Lung (tissue), 12 donors: Measurements from ENCODE around the gene ARID1B. TPM values are rescaled to one million over a fixed set of nuclear protein-coding genes. Genes with fewer than 3 reads are reported as not detected.
A peak's percentile ranks its signal among the peaks of the same experiment; 100 is the strongest.

Experiments
- ATAC-seq: fragments of 200-7000 bp; cut with Tn5 transposase; one replicate; pipeline ENCODE4 v1.9.1; 2020; ENCODE audit warnings: moderate number of reproducible peaks; ENCODE audit not compliant: insufficient read depth, low FRiP score
- DNase-seq, 3 donors: peaks; one replicate each; pipeline ENCODE4 v3.0.0-alpha.2; 2013 to 2017
- H3K27ac ChIP-seq, 2 donors: one replicate each; pipeline ENCODE4 v1.5.1; 2013; ENCODE audit warnings: mild to moderate bottlenecking in 2 of 2, moderate library complexity in 2 of 2, control low read depth in 1 of 2, inconsistent platforms in 1 of 2, low read depth in 1 of 2, low read length in 1 of 2
- H3K27me3 ChIP-seq, 3 donors: one replicate each; pipeline ENCODE4 v1.5.1; 2013; ENCODE audit warnings: low read length in 2 of 3; ENCODE audit not compliant: control insufficient read depth in 3 of 3, insufficient read depth in 3 of 3
- H3K36me3 ChIP-seq, 4 donors: one replicate each; pipeline ENCODE4 v1.5.1; 2013; ENCODE audit warnings: low read length in 4 of 4, mild to moderate bottlenecking in 1 of 4, moderate library complexity in 1 of 4; ENCODE audit not compliant: control insufficient read depth in 4 of 4, insufficient read depth in 4 of 4
- H3K4me1 ChIP-seq, 5 donors: one replicate each; pipeline ENCODE4 v1.5.1; 2013; ENCODE audit warnings: low read length in 5 of 5, mild to moderate bottlenecking in 2 of 5, moderate library complexity in 1 of 5; ENCODE audit not compliant: control insufficient read depth in 5 of 5, insufficient read depth in 5 of 5
- H3K4me3 ChIP-seq: one replicate; pipeline ENCODE4 v1.5.1; 2013; ENCODE audit warnings: mild to moderate bottlenecking, control low read depth, moderate library complexity
- H3K9ac ChIP-seq, 2 donors: one replicate each; pipeline ENCODE4 v1.5.1; 2013; ENCODE audit warnings: low read length in 2 of 2, control low read depth in 1 of 2; ENCODE audit not compliant: insufficient read depth in 1 of 2
- H3K9me3 ChIP-seq, 4 donors: one replicate each; pipeline ENCODE4 v1.5.1; 2013; ENCODE audit warnings: low read length in 3 of 4, mild to moderate bottlenecking in 1 of 4, moderate library complexity in 1 of 4; ENCODE audit not compliant: control insufficient read depth in 4 of 4, insufficient read depth in 3 of 4
- CTCF ChIP-seq: IDR thresholded peaks from 2 replicates; pipeline ENCODE4 v1.5.1; 2012; ENCODE audit warnings: mild to moderate bottlenecking; ENCODE audit errors: control extremely low read depth, extremely low read depth
- WGBS, 2 donors: extraction: QIAGEN DNeasy Blood & Tissue Kit; methylation state at CpG; one replicate each; pipeline ENCODE4 v1.1.7; 2013; 5-methylcytosine and 5-hydroxymethylcytosine counted together
- polyA plus RNA-seq, 2 donors: library from polyadenylated mRNA; stranded (reverse); fragments of 200-250 nt; gene quantifications; one replicate each; pipeline ENCODE4 v1.2.1, GENCODE V29; 2013
- total RNA-seq, 2 donors: library from RNA; depleted of rRNA in 1 of 2; stranded (reverse); fragments of >200 nt in 1 of 2; gene quantifications; one replicate each; pipeline ENCODE4 v1.2.1, GENCODE V29; 2014 to 2021
- donor health status: control.
- donor health status: control.
- donor health status: Bipolar disorder and iron deficiency.
- donor health status: healthy.
- donor health status: DM: yes; HTN: yes; CAD: no.

ARID1B gene
- total and polyA plus RNA-seq, 4 donors = 10.5 to 239 (median 50.9) TPM

- Histone ChIP-seq H3K9ac (no peak overlapping the region), H3K4me1 (peaks cover 22 to 52% (median 29%) of the 10 kb centered on the region in 5 donors), H3K36me3 (no peaks in the 10 kb centered on the region), H3K9me3 (no peaks in the 10 kb centered on the region), H3K4me3 (no peak overlapping the region), H3K27ac (peak overlapping the region in 1 of 2 donors; percentile 33), H3K27me3 (no peaks in the 10 kb centered on the region)
- WGBS, 2 donors = 30 to 40% methylated on average over 14 of the region's 14 CpGs
- DNase-seq (peak; percentile 30 to 55 (median 31)), ATAC-seq (peak; percentile 82)
- TF ChIP-seq CTCF = no peak
Observed at GRCh38 chr6:156883497-156884252, 106.5 kb downstream of the ARID1B start.

GRCh38 chr6:156884306-156884705 lies 107.1 kb downstream of the ARID1B start:
- peak overlapping the region in 1 of 2 donors; percentile 49 for H3K27ac ChIP-seq
- no peak overlapping the region for H3K4me3 ChIP-seq
- WGBS, 2 donors = 91 to 93% methylated on average over 4 of the region's 4 CpGs
- no peaks in the 10 kb centered on the region for H3K9me3 ChIP-seq
- no peaks in the 10 kb centered on the region for H3K36me3 ChIP-seq
- DNase-seq (no peak), ATAC-seq (no peak)
- H3K27me3 ChIP-seq = no peaks in the 10 kb centered on the region
- H3K9ac ChIP-seq = no peak overlapping the region
- no peak for TF ChIP-seq CTCF
- H3K4me1 ChIP-seq = peaks cover 18 to 49% (median 28%) of the 10 kb centered on the region in 5 donors

- TF ChIP-seq CTCF = no peak
- no peaks in the 10 kb centered on the region for H3K36me3 ChIP-seq
- H3K4me3 ChIP-seq = no peak overlapping the region
- H3K9me3 ChIP-seq = no peaks in the 10 kb centered on the region
- DNase-seq (no peak), ATAC-seq (no peak)
- WGBS, 2 donors = 42 to 71% methylated on average over 2 of the region's 2 CpGs
- H3K4me1 ChIP-seq = peaks cover 9 to 41% (median 19%) of the 10 kb centered on the region in 5 donors
- no peak overlapping the region for H3K9ac ChIP-seq
- H3K27ac ChIP-seq = no peak overlapping the region
- H3K27me3 ChIP-seq = no peaks in the 10 kb centered on the region
Observed at GRCh38 chr6:156885562-156885961, 108.4 kb downstream of the ARID1B start.
